Heart left ventricle (tissue), 16 donors: ENCODE measurements around the gene HCN4. TPM values are rescaled to one million over a fixed set of nuclear protein-coding genes. Genes with fewer than 3 reads are reported as not detected.

Experiments used
- ATAC-seq, 4 donors: fragments of 200-7000 bp; cut with Tn5 transposase; one replicate each; pipeline ENCODE4 v1.9.1; 2020 to 2022; ENCODE audit warnings: moderate library complexity in 4 of 4, mild to moderate bottlenecking in 3 of 4, moderate number of reproducible peaks in 1 of 4
- DNase-seq, 5 donors: peaks; one replicate each; pipeline ENCODE4 v3.0.0-alpha.2; 2020
- H3K27ac ChIP-seq, 12 donors: fragments of 200-600 bp; sonication (generic) in 4 of 12; one replicate each; pipeline versions ENCODE4 v1.5.0 to v1.8.0; 2016 to 2022; ENCODE audit warnings: mild to moderate bottlenecking in 2 of 12
- H3K27me3 ChIP-seq, 9 donors: fragments of 200-600 bp; sonication (generic) in 2 of 9; one replicate each; pipeline versions ENCODE4 v1.5.1 to v1.8.0; 2016 to 2022; ENCODE audit warnings: mild to moderate bottlenecking in 3 of 9
- H3K36me3 ChIP-seq, 9 donors: fragments of 200-600 bp; sonication (generic) in 2 of 9; one replicate each; pipeline versions ENCODE4 v1.5.0 to v1.8.0; 2018 to 2022; ENCODE audit warnings: mild to moderate bottlenecking in 2 of 9
- H3K4me1 ChIP-seq, 12 donors: fragments of 200-600 bp; sonication (generic) in 4 of 12; one replicate each; pipeline versions ENCODE4 v1.5.0 to v1.8.0; 2016 to 2022; ENCODE audit warnings: mild to moderate bottlenecking in 3 of 12
- H3K4me3 ChIP-seq, 12 donors: fragments of 200-600 bp; sonication (generic) in 4 of 12; one replicate each; pipeline versions ENCODE4 v1.5.0 to v1.8.0; 2017 to 2022; ENCODE audit warnings: mild to moderate bottlenecking in 9 of 12, moderate library complexity in 4 of 12
- H3K9me3 ChIP-seq, 12 donors: fragments of 200-600 bp; sonication (generic) in 4 of 12; one replicate each; pipeline versions ENCODE4 v1.5.0 to v1.8.0; 2016 to 2022; ENCODE audit warnings: mild to moderate bottlenecking in 1 of 12
- CTCF ChIP-seq, 12 donors: fragments of 200-600 bp; sonication (generic) in 4 of 12; IDR thresholded peaks; one replicate each; pipeline versions ENCODE4 v1.5.0 to v1.8.0; 2018 to 2022; ENCODE audit warnings: antibody characterized with exemption in 12 of 12, mild to moderate bottlenecking in 5 of 12
- POLR2A ChIP-seq, 2 donors: fragments of 450-650 bp; IDR thresholded peaks; one replicate each; pipeline ENCODE4 v1.6.1; 2017; ENCODE audit warnings: antibody characterized with exemption in 2 of 2, mild to moderate bottlenecking in 2 of 2, moderate library complexity in 2 of 2
- WGBS, 4 donors: extraction: QIAGEN DNeasy Blood & Tissue Kit in 2 of 4; methylation state at CpG; one replicate each; pipeline versions ENCODE4 v1.1.5 to v1.1.7; 2013 to 2018; 5-methylcytosine and 5-hydroxymethylcytosine counted together
- intact Hi-C, 10 donors: fragments of 100-400 bp; cut with DNase I; formaldehyde crosslinking; loops; one replicate each; pipeline versions ENCODE4 v1.11.1 to v1.14.2; 2022
- polyA plus RNA-seq, 2 donors: library from polyadenylated mRNA; stranded (reverse); fragments of 200-250 nt; gene quantifications; one replicate each; pipeline ENCODE4 v1.2.3, GENCODE V29; 2013
- total RNA-seq, 9 donors: library from RNA; depleted of rRNA in 2 of 9; stranded (reverse); fragments of >200 nt in 2 of 9; fragmentation: NEBNext Ultra II Directional in 3 of 9; extraction: Animal tissue kit (Norgen Biotek cat#: 25700) in 3 of 9; gene quantifications; one replicate each; pipeline versions ENCODE4 v1.1.0 to v1.2.4, GENCODE V29; 2016 to 2023
- donor health status: ischemic (EF 13 %, LVEDD 7.1; RV severe dilation, severe dysfunction).
- donor health status: healthy with polysubstance abuse.
- donor health status: DM: no; HTN: yes; CAD: no.
- donor health status: DM: no; HTN: no; CAD: no.
- donor health status: ischemic (EF 25% LVEDD 6.9; RV normal size, moderate dysfunction).
- donor health status: ischemic (EF 25% LVEDD 5.7; RV mildly dilated, moderate dysfunction).
- donor health status: healthy.
- donor health status: DM: yes; HTN: yes; CAD: no.
- donor health status: ischemic (EF 35%, LVEDD 5.7; RV mildly dilated, moderate dysfunction).
- donor health status: nonischemic (EF 11% LVEDD 7.7; RV severe dilation, severe dysfunction).
- donor health status: DM: yes; HTN: yes; CAD: no.
- donor health status: PGD.
- donor health status: ischemic (EF 29% LVEDD 5.4; RV normal size, mild dysfunction).
- donor health status: nonischemic (EF 23%, LVEDD 6.1; RV moderate dilation, normal function).

The HCN4 gene
- total and polyA plus RNA-seq, 11 donors, result 5.1 to 23.0 (median 8.4) TPM

DNA sequence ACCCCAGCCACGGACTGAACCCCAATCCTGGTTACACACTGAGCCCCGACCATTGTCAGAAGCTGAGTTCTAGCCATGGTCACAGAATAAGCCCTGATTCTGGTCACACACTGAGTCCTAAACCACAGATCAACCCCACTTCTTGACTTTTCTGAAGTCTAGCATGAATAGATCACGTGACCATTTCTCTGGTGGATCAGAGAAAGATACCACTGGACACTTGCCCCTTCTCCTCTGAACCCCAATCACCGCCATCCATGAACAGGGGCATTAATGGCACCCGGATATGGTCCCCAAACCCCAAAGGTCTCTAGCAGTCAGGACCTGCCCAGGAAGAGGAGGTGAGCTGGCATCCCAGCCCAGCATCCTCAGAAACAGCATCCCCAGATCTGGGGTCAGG lies 9.1 kb downstream of the HCN4 start:
- TF ChIP-seq CTCF (IDR thresholded peaks at IDR 0.05) (no peak), POLR2A (IDR thresholded peaks at IDR 0.05) (no peak)
- no peak for DNase-seq
- no peak for ATAC-seq
- no peaks in the 10 kb centered on the region for H3K36me3 ChIP-seq
- intact Hi-C loops, result loop anchor here in 1 of 10 donors (10.0 kb wide), 1 partner anchor 45 kb away; no protein-coding TSS in a partner anchor
- H3K9me3 ChIP-seq, result no peaks in the 10 kb centered on the region
- no peak overlapping the region for H3K4me3 ChIP-seq
- H3K4me1 ChIP-seq, result peaks cover 0 to 62% (median 10%) of the 10 kb centered on the region in 12 donors
- WGBS, 4 donors, result 83 to 90% (median 85%) methylated on average over 5 of the region's 5 CpGs
- H3K27me3 ChIP-seq, result peaks cover 0 to 12% (median 0%) of the 10 kb centered on the region in 9 donors
- no peak overlapping the region for H3K27ac ChIP-seq

- no peak for DNase-seq
- Histone ChIP-seq H3K9me3 (no peaks in the 10 kb centered on the region), H3K4me1 (peaks cover 0 to 68% (median 11%) of the 10 kb centered on the region in 12 donors), H3K27me3 (peaks cover 0 to 4% (median 0%) of the 10 kb centered on the region in 9 donors), H3K36me3 (no peaks in the 10 kb centered on the region), H3K4me3 (no peak overlapping the region), H3K27ac (no peak overlapping the region)
- no peak for TF ChIP-seq CTCF (IDR thresholded peaks at IDR 0.05)
- TF ChIP-seq POLR2A (IDR thresholded peaks at IDR 0.05), result no peak
- intact Hi-C loops, result no loop called here
- ATAC-seq, result no peak
- 65 to 78% (median 73%) methylated on average over 9 of the region's 9 CpGs for WGBS, 4 donors
These were observed 10.6 kb downstream of the HCN4 start for GRCh38 chr15:73357999-73358665.

DNA sequence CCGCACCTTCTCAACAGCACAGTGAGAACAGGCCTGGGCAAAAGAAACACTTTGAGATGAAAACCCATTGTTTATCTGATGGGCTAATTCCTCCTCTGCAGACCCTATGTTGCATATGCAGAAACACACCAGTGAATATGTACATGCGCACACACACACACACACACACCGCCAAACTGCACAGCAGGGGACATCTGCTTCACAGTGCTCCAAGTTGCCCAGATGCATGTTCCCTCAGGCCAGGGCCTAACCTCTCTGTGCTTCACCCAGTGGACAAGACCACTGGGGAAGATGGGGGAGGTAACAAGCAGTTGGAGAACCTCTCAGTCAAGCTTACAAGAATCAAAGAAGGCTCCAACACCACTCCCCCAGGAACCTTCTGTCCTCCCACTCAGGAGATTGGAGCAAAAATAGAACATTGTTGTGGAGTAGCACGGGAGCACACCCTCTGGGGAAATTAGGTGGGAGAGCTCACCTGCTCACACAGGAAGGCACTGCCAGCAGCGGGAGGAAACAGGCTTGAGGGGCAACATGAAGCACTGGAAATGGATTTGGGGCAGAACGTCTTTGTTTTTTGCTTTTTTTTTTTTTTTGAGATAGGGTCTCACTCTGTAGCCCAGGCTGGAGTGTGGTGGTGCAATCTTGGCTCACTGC lies 13.0 kb downstream of the HCN4 start:
- Histone ChIP-seq H3K27me3 (peaks cover 0 to 4% (median 0%) of the 10 kb centered on the region in 9 donors), H3K27ac (no peak overlapping the region), H3K9me3 (no peaks in the 10 kb centered on the region), H3K4me1 (peaks cover 0 to 60% (median 6%) of the 10 kb centered on the region in 12 donors), H3K36me3 (no peaks in the 10 kb centered on the region), H3K4me3 (no peak overlapping the region)
- DNase-seq, result no peak
- TF ChIP-seq CTCF (IDR thresholded peaks at IDR 0.05) (no peak), POLR2A (IDR thresholded peaks at IDR 0.05) (no peak)
- ATAC-seq, result no peak
- intact Hi-C loops, result no loop called here
- 68 to 77% (median 70%) methylated on average over 6 of the region's 6 CpGs for WGBS, 4 donors

- Histone ChIP-seq H3K4me3 (no peak overlapping the region), H3K36me3 (no peaks in the 10 kb centered on the region), H3K27ac (no peak overlapping the region), H3K9me3 (no peaks in the 10 kb centered on the region), H3K27me3 (peaks cover 0 to 4% (median 0%) of the 10 kb centered on the region in 9 donors), H3K4me1 (peaks cover 0 to 45% (median 5%) of the 10 kb centered on the region in 12 donors)
- intact Hi-C loops, result no loop called here
- no peak for TF ChIP-seq CTCF (IDR thresholded peaks at IDR 0.05)
- TF ChIP-seq POLR2A (IDR thresholded peaks at IDR 0.05), result no peak
- ATAC-seq (no peak), DNase-seq (no peak)
- WGBS, 4 donors, result 82 to 89% (median 87%) methylated on average over 3 to 4 of the region's 4 CpGs
These were observed 14.5 kb downstream of the HCN4 start for GRCh38 chr15:73354241-73354640.
